KMS-11 (cell line): ENCODE measurements around the gene NT5C1A.

Source experiments
- H2AFZ ChIP-seq: fragments of 200-600 bp; sonication (generic); 2 replicates; pipeline ENCODE4 v1.6.1; 2016; ENCODE audit warnings: antibody characterized with exemption, mixed run types, low read depth
- H3K27ac ChIP-seq: fragments of 200-600 bp; sonication (generic); 2 replicates; pipeline ENCODE4 v1.6.1; 2016; ENCODE audit warnings: mild to moderate bottlenecking, mixed run types
- H3K27me3 ChIP-seq: fragments of 200-600 bp; sonication (generic); 2 replicates; pipeline ENCODE4 v1.6.1; 2017; ENCODE audit warnings: mild to moderate bottlenecking, low read depth, mixed run types, moderate library complexity; ENCODE audit not compliant: insufficient read depth
- H3K36me3 ChIP-seq: fragments of 200-600 bp; sonication (generic); 2 replicates; pipeline ENCODE4 v1.6.1; 2017; ENCODE audit warnings: mild to moderate bottlenecking, mixed run types; ENCODE audit not compliant: insufficient read depth
- H3K4me1 ChIP-seq: fragments of 200-600 bp; sonication (generic); 2 replicates; pipeline ENCODE4 v1.6.1; 2016; ENCODE audit warnings: mild to moderate bottlenecking, low read depth, mixed run types; ENCODE audit not compliant: poor library complexity, severe bottlenecking
- H3K4me2 ChIP-seq: fragments of 200-600 bp; sonication (generic); 2 replicates; pipeline ENCODE4 v1.7.0; 2016; ENCODE audit warnings: mild to moderate bottlenecking, mixed run types
- H3K4me3 ChIP-seq: fragments of 200-600 bp; sonication (generic); IDR thresholded peaks from 2 replicates; pipeline ENCODE4 v1.6.1; 2017; ENCODE audit warnings: low read depth, low read length, mixed read lengths; ENCODE audit not compliant: insufficient read depth
- H3K79me2 ChIP-seq: fragments of 200-600 bp; sonication (generic); 2 replicates; pipeline ENCODE4 v1.6.1; 2016; ENCODE audit warnings: low read depth, mixed run types; ENCODE audit not compliant: insufficient read depth
- H3K9ac ChIP-seq: fragments of 200-600 bp; sonication (generic); 2 replicates; pipeline ENCODE4 v1.6.1; 2016; ENCODE audit warnings: mild to moderate bottlenecking, mixed run types
- H4K20me1 ChIP-seq: fragments of 200-600 bp; sonication (generic); 2 replicates; pipeline ENCODE4 v1.6.1; 2016; ENCODE audit warnings: mild to moderate bottlenecking, mixed run types; ENCODE audit not compliant: insufficient read depth
- TF ChIP-seq, protein P1 (sequence below): fragments of 200-600 bp; sonication (generic); conservative IDR thresholded peaks from 2 replicates; pipeline ENCODE4 v1.6.1; 2017; ENCODE audit warnings: low read depth, mild to moderate bottlenecking, antibody characterized with exemption, low read length, moderate library complexity, mixed read lengths

Gene NT5C1A

DNA sequence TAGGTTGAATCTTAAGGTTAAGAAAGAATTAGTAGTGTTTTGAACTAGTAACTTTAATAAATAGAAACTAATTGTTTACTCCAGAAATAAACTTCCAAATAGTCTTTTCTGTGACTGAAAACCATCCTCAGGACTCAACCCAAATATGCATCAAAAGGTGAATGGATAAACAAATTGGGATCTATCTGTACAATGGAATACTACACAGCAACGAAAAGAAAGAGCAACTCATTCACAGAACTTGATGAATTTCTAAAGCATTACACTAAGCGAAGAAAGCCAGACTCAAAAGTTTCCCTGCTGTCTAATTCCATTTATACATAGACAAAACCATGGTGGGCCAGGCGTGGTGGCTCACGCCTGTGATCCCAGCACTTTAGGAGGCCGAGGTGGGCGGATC is 57.4 kb downstream of the NT5C1A start:
- Histone ChIP-seq H3K36me3 (no peaks in the 10 kb centered on the region), H2AFZ (no peak overlapping the region), H3K27ac (no peak overlapping the region), H3K27me3 (no peaks in the 10 kb centered on the region), H3K4me2 (no peak overlapping the region), H3K79me2 (no peaks in the 10 kb centered on the region), H4K20me1 (no peaks in the 10 kb centered on the region), H3K9ac (no peak overlapping the region), H3K4me3 (no peak overlapping the region), H3K4me1 (no peaks in the 10 kb centered on the region)
- TF ChIP-seq, protein P1, sequence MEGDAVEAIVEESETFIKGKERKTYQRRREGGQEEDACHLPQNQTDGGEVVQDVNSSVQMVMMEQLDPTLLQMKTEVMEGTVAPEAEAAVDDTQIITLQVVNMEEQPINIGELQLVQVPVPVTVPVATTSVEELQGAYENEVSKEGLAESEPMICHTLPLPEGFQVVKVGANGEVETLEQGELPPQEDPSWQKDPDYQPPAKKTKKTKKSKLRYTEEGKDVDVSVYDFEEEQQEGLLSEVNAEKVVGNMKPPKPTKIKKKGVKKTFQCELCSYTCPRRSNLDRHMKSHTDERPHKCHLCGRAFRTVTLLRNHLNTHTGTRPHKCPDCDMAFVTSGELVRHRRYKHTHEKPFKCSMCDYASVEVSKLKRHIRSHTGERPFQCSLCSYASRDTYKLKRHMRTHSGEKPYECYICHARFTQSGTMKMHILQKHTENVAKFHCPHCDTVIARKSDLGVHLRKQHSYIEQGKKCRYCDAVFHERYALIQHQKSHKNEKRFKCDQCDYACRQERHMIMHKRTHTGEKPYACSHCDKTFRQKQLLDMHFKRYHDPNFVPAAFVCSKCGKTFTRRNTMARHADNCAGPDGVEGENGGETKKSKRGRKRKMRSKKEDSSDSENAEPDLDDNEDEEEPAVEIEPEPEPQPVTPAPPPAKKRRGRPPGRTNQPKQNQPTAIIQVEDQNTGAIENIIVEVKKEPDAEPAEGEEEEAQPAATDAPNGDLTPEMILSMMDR, result no peak

DNA sequence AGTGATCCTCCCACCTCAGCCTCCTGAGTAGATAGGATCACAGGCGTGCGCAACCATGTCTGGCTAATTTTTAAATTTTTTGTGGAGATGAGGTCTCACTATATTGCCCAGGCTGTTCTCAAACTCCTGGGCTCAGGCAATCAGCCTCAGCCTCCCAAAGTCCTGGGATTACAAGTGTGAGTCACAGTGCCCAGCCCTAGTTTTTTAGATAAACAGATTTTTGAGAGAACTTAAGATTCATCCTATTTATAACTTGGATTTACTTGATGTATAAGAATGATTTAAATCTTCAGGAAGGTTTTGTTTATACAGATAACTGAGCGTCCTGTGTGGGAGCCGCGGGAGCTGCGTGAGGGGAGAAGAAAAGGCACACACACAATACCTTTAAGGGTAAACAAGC is 58.7 kb downstream of the NT5C1A start:
- H3K27me3 ChIP-seq, result no peaks in the 10 kb centered on the region
- no peak overlapping the region for H3K4me2 ChIP-seq
- H2AFZ ChIP-seq, result no peak overlapping the region
- H3K9ac ChIP-seq, result no peak overlapping the region
- no peak overlapping the region for H3K4me3 ChIP-seq
- H3K79me2 ChIP-seq, result no peaks in the 10 kb centered on the region
- H4K20me1 ChIP-seq, result no peaks in the 10 kb centered on the region
- no peak overlapping the region for H3K27ac ChIP-seq
- TF ChIP-seq, protein P1, result no peak
- no peaks in the 10 kb centered on the region for H3K36me3 ChIP-seq
- no peaks in the 10 kb centered on the region for H3K4me1 ChIP-seq

DNA sequence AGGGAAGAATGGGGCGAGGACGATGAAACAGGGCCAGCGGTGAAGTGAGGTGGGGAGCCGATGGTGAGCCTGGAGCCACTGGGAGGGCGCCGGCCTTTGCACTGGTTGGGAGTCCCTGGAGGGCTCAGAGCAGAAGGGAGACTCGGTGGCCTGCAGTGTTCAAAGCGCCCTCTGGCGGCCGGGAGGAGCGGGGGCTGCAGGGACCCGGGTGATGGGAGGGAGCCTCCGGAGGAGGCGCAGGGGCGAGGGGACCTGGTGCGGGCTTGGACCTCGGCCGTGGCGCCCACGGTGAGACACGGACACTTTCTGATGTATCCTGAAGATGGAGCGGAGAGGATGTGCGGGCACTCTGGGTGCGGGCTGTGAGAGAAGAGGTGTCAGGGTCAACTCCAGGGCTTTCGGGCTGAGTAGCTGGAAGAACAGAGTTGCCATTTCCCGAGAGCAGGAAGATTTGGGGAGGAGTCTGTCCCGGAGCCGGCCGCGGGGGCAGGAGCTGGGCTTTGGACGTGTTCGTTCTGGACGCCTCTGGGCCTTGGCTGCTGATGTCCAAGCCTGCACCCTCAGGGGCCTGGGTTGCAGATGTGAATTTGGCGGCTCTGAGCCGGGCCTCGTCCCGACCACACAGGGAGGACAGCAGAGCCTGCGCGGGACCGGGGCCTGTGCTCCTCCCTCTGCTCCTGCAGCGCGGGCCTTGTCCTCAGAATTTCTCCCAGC is 62.1 kb downstream of the NT5C1A start:
- Histone ChIP-seq H3K36me3 (no peaks in the 10 kb centered on the region), H3K79me2 (no peaks in the 10 kb centered on the region), H3K4me3 (no peak overlapping the region), H3K9ac (no peak overlapping the region), H3K4me1 (peaks cover 8% of the 10 kb centered on the region), H3K27me3 (no peaks in the 10 kb centered on the region), H3K4me2 (no peak overlapping the region), H4K20me1 (no peaks in the 10 kb centered on the region), H3K27ac (no peak overlapping the region), H2AFZ (no peak overlapping the region)
- TF ChIP-seq, protein P1, result no peak
